Activated CD4-positive, alpha-beta T cell treated with anti-CD3 and anti-CD28 coated beads, Interleukin-2, amount 10 ng/mL, durations not matched to agents 7 days and 5 days (primary cell): ENCODE results near the gene PCSK5. TPM values are rescaled to one million over a fixed set of nuclear protein-coding genes. Genes with fewer than 3 reads are reported as not detected.

Experiments
- CTCF ChIA-PET: fragments of 350-600 bp; sonication (Branson Sonifier 250); formaldehyde crosslinking; loops from one replicate; lab custom pipeline; 2021; ENCODE audit warnings: antibody characterized with exemption; lab: Charles Lee
- POLR2A ChIA-PET: fragments of 350-600 bp; sonication (Branson Sonifier 250); formaldehyde crosslinking; loops from one replicate; lab custom pipeline; 2021; ENCODE audit warnings: antibody characterized with exemption; lab: Charles Lee
- DNase-seq: peaks from one replicate; pipeline ENCODE4 v3.0.0-alpha.2; 2020
- H3K27ac Mint-ChIP-seq: one replicate; pipeline ENCODE4 v1.8.0; 2021; ENCODE audit warnings: mild to moderate bottlenecking, moderate library complexity, mixed read lengths
- H3K27me3 Mint-ChIP-seq: one replicate; pipeline ENCODE4 v1.8.0; 2021; ENCODE audit warnings: mixed read lengths
- H3K36me3 Mint-ChIP-seq: one replicate; pipeline ENCODE4 v1.8.0; 2021; ENCODE audit warnings: low read depth, mixed read lengths
- H3K4me1 Mint-ChIP-seq: one replicate; pipeline ENCODE4 v1.8.0; 2021; ENCODE audit warnings: mixed read lengths
- H3K4me3 Mint-ChIP-seq: one replicate; pipeline ENCODE4 v1.8.0; 2021; ENCODE audit warnings: mild to moderate bottlenecking, moderate library complexity, mixed read lengths
- H3K9me3 Mint-ChIP-seq: one replicate; pipeline ENCODE4 v1.8.0; 2021; ENCODE audit warnings: mixed read lengths
- total RNA-seq, 2 experiments: library from RNA; stranded (reverse); gene quantifications; one replicate each; pipeline ENCODE4 v1.2.3, GENCODE V29; 2021

The PCSK5 gene
- total RNA-seq, 2 experiments from 2014 or later, result 3.9 to 4.3 TPM

GRCh38 chr9:76370396-76371023 is 480.0 kb downstream of the PCSK5 start:
- POLR2A ChIA-PET, result no interaction called here
- Mint-ChIP-seq H3K27ac (no peak overlapping the region), H3K9me3 (no peaks in the 10 kb centered on the region), H3K36me3 (no peaks in the 10 kb centered on the region), H3K27me3 (no peaks in the 10 kb centered on the region), H3K4me1 (no peaks in the 10 kb centered on the region), H3K4me3 (no peak overlapping the region)
- CTCF ChIA-PET, result interaction anchor here (0.8 kb wide), 1 partner anchor 8 kb away, joined by 3 read pairs; no protein-coding TSS in a partner anchor
- DNase-seq, result no peak

GRCh38 chr9:76371901-76372300 is 481.4 kb downstream of the PCSK5 start:
- no peak overlapping the region for H3K4me3 Mint-ChIP-seq
- H3K27me3 Mint-ChIP-seq, result no peaks in the 10 kb centered on the region
- H3K9me3 Mint-ChIP-seq, result no peaks in the 10 kb centered on the region
- no peak overlapping the region for H3K27ac Mint-ChIP-seq
- ChIA-PET POLR2A (no interaction called here), CTCF (no interaction called here)
- no peaks in the 10 kb centered on the region for H3K4me1 Mint-ChIP-seq
- no peaks in the 10 kb centered on the region for H3K36me3 Mint-ChIP-seq
- no peak for DNase-seq

GRCh38 chr9:76372336-76372735 is 481.9 kb downstream of the PCSK5 start:
- H3K27me3 Mint-ChIP-seq, result no peaks in the 10 kb centered on the region
- no peak overlapping the region for H3K4me3 Mint-ChIP-seq
- ChIA-PET CTCF (interaction anchor here (0.6 kb wide), 1 partner anchor 457 kb away, joined by 3 read pairs; no protein-coding TSS in a partner anchor), POLR2A (no interaction called here)
- no peak overlapping the region for H3K27ac Mint-ChIP-seq
- DNase-seq, result no peak
- H3K4me1 Mint-ChIP-seq, result no peaks in the 10 kb centered on the region
- H3K9me3 Mint-ChIP-seq, result no peaks in the 10 kb centered on the region
- no peaks in the 10 kb centered on the region for H3K36me3 Mint-ChIP-seq

GRCh38 chr9:76373173-76373783 is 482.8 kb downstream of the PCSK5 start:
- H3K36me3 Mint-ChIP-seq, result no peaks in the 10 kb centered on the region
- DNase-seq, result no peak
- ChIA-PET POLR2A (no interaction called here), CTCF (no interaction called here)
- no peaks in the 10 kb centered on the region for H3K27me3 Mint-ChIP-seq
- H3K27ac Mint-ChIP-seq, result no peak overlapping the region
- H3K4me1 Mint-ChIP-seq, result no peaks in the 10 kb centered on the region
- no peaks in the 10 kb centered on the region for H3K9me3 Mint-ChIP-seq
- H3K4me3 Mint-ChIP-seq, result no peak overlapping the region

GRCh38 chr9:76373784-76374474 is 483.5 kb downstream of the PCSK5 start:
- no peak for DNase-seq
- ChIA-PET POLR2A (no interaction called here), CTCF (interaction anchor here (0.9 kb wide), 1 partner anchor 15 kb away, joined by 3 read pairs; no protein-coding TSS in a partner anchor)
- Mint-ChIP-seq H3K9me3 (no peaks in the 10 kb centered on the region), H3K4me1 (no peaks in the 10 kb centered on the region), H3K27me3 (no peaks in the 10 kb centered on the region), H3K27ac (no peak overlapping the region), H3K36me3 (no peaks in the 10 kb centered on the region), H3K4me3 (no peak overlapping the region)

- POLR2A ChIA-PET, result no interaction called here
- Mint-ChIP-seq H3K4me1 (no peaks in the 10 kb centered on the region), H3K36me3 (no peaks in the 10 kb centered on the region), H3K27me3 (no peaks in the 10 kb centered on the region), H3K9me3 (no peaks in the 10 kb centered on the region), H3K4me3 (no peak overlapping the region), H3K27ac (no peak overlapping the region)
- no peak for DNase-seq
- CTCF ChIA-PET, result interaction anchor here (0.6 to 0.9 kb wide), 2 partner anchors 14 to 33 kb away, joined by 3 to 4 read pairs; no protein-coding TSS in a partner anchor
Measured at GRCh38 chr9:76374783-76375559, 484.5 kb downstream of the PCSK5 start.

GRCh38 chr9:76377791-76378190 is 487.3 kb downstream of the PCSK5 start:
- ChIA-PET POLR2A (no interaction called here), CTCF (interaction anchor here (0.6 to 1.4 kb wide), 3 partner anchors 8 to 66 kb away, joined by 3 read pairs; no protein-coding TSS in a partner anchor)
- H3K4me1 Mint-ChIP-seq, result no peaks in the 10 kb centered on the region
- no peaks in the 10 kb centered on the region for H3K27me3 Mint-ChIP-seq
- DNase-seq, result no peak
- H3K36me3 Mint-ChIP-seq, result no peaks in the 10 kb centered on the region
- H3K4me3 Mint-ChIP-seq, result no peak overlapping the region
- H3K9me3 Mint-ChIP-seq, result no peaks in the 10 kb centered on the region
- H3K27ac Mint-ChIP-seq, result no peak overlapping the region

GRCh38 chr9:76378367-76379073 is 488.0 kb downstream of the PCSK5 start:
- POLR2A ChIA-PET, result no interaction called here
- H3K4me3 Mint-ChIP-seq, result no peak overlapping the region
- CTCF ChIA-PET, result interaction anchor here (0.8 to 1.4 kb wide), 2 partner anchors 9 to 16 kb away, joined by 3 read pairs; no protein-coding TSS in a partner anchor
- H3K9me3 Mint-ChIP-seq, result no peaks in the 10 kb centered on the region
- DNase-seq, result no peak
- H3K27ac Mint-ChIP-seq, result no peak overlapping the region
- H3K4me1 Mint-ChIP-seq, result no peaks in the 10 kb centered on the region
- H3K36me3 Mint-ChIP-seq, result peaks cover 2% of the 10 kb centered on the region
- H3K27me3 Mint-ChIP-seq, result no peaks in the 10 kb centered on the region

GRCh38 chr9:76379494-76379893 is 489.0 kb downstream of the PCSK5 start:
- Mint-ChIP-seq H3K4me1 (no peaks in the 10 kb centered on the region), H3K27me3 (no peaks in the 10 kb centered on the region), H3K36me3 (peaks cover 4% of the 10 kb centered on the region), H3K27ac (no peak overlapping the region), H3K4me3 (no peak overlapping the region), H3K9me3 (no peaks in the 10 kb centered on the region)
- POLR2A ChIA-PET, result no interaction called here
- no peak for DNase-seq
- CTCF ChIA-PET, result no interaction called here

- Mint-ChIP-seq H3K27ac (no peak overlapping the region), H3K27me3 (no peaks in the 10 kb centered on the region), H3K9me3 (peaks cover 2% of the 10 kb centered on the region), H3K36me3 (peaks cover 31% of the 10 kb centered on the region), H3K4me3 (no peak overlapping the region), H3K4me1 (peaks cover 34% of the 10 kb centered on the region)
- POLR2A ChIA-PET, result no interaction called here
- no peak for DNase-seq
- CTCF ChIA-PET, result no interaction called here
Measured at GRCh38 chr9:76390656-76391055, 500.2 kb downstream of the PCSK5 start.

GRCh38 chr9:76394195-76394959 is 503.9 kb downstream of the PCSK5 start, which contains the start of gene RFK:
Gene RFK, minus strand, starts transcription at chr9:76394426. Its CDS starts 255 bp downstream, at chr9:76394171.
- peak; percentile 88 for DNase-seq
- H3K4me3 Mint-ChIP-seq, result peak within 1 kb of the TSS; percentile 88
- H3K27me3 Mint-ChIP-seq, result no peaks in the 10 kb centered on the region
- H3K9me3 Mint-ChIP-seq, result peaks cover 2% of the 10 kb centered on the region
- ChIA-PET POLR2A (interaction anchor here (0.6 to 1.1 kb wide), 3 partner anchors 10 to 1242 kb away, joined by 3 to 4 read pairs (median 3); no protein-coding TSS in a partner anchor), CTCF (interaction anchor here (0.6 to 2.5 kb wide), 23 partner anchors 9 to 1210 kb away, joined by 3 to 9 read pairs (median 3); partner anchors contain the start of genes GCNT1 and PCSK5)
- peak within 1 kb of the TSS; percentile 98 for H3K27ac Mint-ChIP-seq
- peaks cover 36% of the 10 kb centered on the region for H3K4me1 Mint-ChIP-seq
- peaks cover 22% of the 10 kb centered on the region for H3K36me3 Mint-ChIP-seq
